Measurements from ENCODE around the gene RBM12.

The RBM12 gene

DNA sequence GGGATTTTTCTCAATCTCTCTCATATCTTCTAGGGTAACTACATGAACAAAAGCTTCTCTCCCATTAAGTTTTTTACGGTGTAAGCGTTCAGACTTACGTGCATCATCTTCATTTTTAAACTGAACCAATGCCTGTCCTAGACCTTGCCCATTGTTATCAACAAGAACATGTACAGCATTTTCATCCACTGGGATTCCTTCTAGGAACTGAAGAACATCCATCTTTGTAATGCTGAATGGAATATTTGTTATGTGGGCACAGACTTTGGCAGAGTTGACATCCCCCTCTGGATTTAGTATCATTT is 11.3 kb downstream of the RBM12 start:
- no peak for DNase-seq

DNA sequence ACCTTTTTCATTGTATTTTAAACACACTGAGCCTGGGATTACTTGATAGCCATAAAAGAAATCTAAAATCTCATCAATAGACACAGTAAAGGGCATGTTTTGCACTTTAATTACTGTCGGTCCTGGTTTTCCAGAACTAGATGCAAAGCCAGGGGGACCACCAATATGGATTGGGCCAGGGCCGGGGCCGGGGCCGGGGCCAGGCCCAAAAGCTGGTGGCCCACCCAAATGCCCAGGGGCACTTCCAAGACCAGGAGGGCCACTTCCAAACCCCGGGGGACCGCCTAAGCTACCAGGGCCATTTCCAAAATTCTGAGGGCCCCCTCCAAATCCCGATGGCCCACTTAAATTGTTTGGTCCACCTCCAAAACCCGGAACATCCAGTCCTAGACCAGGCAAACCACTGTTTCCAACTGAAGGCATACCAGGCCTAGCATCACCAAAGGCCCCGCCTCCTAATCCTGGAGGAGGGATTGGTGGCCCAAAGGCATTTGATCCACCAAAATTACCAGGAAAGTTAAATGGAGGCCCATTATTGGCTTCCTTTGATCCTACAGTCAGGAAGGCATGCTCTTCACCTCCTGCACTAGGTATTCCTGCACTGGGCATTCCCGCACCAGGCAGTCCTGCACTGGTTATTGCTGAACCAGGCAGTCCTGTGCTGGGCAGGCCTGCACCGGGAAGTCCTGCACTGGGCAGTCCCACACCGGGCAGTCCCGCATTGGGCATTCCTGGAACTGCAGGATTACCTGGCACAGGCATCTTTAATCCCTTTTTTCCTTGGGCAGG is 11.9 kb downstream of the RBM12 start:
- no peak for DNase-seq

DNA sequence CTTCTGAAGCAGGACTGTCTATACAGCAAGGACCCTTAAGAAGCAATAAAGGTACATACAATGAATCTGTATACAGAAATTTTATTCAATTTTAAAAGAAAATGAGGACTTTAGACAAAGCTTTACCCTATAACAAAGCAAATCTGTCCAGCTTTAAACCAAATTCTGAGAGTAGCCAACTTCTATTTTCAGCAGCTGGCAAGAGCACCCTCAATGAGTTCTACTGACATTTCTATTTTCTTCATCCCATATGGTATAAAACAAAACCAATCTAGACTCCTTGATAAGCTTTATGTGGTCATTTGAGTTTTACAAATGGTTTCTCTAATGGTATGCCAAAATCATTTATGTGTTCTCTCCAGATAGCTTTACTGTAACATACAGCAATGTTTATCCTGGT is 12.7 kb downstream of the RBM12 start:
- no peak for DNase-seq

DNA sequence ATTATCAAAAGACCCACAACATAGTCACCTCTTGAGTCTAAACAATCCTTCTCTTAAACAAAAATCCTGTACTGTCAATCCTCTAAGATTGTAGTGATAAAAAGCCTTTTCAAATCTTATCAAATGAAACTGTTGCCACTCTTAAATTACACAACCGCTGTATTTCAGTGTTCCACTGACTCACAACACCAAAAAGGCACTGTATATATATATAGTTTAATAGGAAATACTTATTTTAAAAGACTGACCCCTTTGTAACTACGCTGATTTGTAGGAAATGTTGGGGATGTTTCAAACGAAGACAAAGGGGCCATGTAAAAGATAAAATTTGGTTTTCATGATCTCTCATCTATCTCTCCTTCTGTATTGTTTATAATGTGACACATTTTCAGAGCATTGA is 14.1 kb downstream of the RBM12 start:
- DNase-seq: no peak

DNA sequence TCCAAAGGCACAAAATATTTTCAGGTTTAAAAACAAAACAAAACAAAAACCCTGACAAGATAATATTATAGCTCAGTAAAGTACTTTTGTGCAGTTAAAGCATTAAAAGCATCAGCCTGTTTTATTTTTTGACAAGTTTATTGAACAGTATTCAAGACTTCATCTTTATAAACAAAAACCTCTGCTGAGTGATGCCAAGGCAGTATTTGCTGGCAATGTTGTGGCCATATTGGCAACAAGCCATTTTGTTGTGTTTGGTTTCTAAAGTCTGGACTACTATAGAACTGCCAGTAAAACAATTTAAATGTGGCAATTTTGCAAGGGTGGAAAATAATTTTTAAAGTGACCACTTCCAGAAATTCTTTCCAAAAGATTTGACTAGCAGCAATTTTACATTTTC is 15.9 kb downstream of the RBM12 start:
- no peak for DNase-seq

DNA sequence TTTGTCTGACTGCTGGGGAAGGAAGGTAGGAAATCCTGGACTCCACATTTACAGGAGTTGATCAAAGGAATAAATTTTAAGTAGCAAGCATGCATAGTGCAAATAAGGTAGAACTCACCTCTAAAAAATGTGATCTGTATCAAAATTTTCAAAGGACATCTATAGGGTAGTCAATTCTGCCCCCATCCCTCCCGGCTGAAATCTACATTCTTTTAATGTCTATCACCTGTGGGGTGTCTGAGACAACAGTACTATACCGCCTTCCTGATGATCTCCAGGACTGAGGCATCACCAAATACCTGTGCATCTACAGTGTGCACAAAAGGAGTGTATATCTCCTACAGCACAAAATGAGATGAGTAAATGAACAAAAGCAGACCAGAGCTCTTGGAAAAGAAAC is 19.9 kb downstream of the RBM12 start:
- DNase-seq: no peak

DNA sequence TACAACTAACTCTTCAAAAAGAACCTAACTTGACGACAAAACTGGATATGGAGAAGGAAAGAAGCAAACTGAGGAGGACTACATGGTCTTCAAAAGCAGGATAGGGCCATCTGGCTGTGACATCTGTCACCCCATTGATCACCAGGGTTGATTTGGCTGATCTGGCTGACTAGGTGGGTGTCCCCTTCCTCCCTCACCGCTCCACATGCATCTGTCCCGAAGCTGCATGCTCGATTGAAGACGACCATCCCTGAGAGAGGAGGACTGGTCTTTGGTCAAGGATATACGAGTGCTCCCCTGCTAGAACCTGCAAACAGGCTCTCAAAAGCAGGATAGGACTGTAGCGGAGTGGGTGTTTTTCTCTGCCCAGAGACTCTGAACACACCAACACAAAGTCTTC is 21.7 kb downstream of the RBM12 start:
- DNase-seq: no peak

DNA sequence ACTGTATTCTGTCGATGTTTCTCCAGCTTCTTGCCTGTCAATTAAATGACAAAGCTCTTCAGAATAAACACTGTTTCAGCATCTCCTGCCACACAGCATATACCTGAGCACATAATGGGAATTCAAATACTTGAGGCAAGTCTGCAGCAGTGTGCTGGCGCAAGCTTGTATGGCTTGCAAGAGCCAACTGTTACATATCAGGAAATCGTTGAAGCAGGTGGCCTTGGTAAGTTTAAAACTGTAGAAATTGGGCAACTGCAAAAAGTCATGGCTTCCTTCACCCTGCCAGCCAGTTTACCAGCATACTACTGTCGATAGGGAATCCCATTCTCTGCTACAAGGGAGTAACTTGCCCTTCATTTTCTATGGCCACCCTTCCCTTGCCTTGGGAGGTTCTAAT is 23.0 kb downstream of the RBM12 start:
- no peak for DNase-seq

DNA sequence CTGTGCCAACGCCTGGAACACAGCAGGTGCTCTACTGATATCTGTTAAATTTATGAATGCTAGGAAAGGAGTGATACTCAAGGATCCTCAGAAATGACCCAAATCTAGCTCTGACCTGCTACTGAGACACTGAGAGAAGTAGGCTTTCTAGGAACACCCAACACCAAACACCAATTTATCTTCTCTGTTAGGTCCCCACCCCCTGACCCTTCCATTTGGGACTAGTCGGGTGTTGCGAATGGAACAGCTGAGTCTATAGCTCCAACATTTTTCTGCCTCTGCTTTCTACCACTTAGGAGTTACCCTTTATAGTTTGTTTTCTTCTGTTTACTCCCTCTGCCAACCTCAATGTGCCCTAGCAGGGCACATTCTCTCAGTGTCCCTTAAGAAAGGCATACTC is 24.0 kb downstream of the RBM12 start:
- DNase-seq: no peak

DNA sequence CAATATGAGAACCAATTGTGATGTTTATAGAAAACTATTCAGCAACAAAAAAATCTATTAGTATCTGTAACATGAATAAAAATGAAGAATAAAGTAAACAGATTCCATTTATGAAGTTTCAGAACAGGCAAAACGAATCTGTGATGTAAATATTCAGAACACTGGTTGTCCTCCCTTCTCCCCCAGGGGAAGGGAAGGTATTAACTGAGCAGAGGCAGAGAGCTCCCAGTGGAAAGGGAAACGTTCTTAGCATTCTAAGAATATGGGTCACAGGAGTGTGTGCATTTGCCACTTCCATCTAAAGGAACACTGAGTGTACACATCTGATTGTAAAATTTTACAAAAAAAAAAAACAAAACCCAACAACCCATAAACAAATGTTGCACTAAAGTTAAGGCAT is 25.9 kb downstream of the RBM12 start:
- DNase-seq: no peak

DNA sequence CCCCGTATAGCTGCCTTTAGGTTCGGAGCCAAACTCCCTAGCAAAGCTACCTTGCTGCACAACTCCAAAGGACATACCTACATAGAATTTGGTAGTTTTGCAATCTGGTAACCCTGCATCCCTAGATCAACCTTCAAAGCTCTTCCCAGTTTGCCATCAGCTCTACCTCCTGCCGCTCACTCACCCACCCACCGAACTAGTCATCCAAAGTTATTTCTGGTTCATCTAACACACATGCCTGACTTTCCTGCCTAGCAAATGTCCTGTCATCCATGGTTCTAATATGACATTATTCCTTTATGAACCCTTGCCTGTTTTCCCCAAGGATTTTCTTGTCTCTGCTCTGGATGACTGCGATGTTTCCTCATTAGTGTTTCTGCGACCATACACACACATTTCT is 27.4 kb downstream of the RBM12 start:
- DNase-seq: no peak

DNA sequence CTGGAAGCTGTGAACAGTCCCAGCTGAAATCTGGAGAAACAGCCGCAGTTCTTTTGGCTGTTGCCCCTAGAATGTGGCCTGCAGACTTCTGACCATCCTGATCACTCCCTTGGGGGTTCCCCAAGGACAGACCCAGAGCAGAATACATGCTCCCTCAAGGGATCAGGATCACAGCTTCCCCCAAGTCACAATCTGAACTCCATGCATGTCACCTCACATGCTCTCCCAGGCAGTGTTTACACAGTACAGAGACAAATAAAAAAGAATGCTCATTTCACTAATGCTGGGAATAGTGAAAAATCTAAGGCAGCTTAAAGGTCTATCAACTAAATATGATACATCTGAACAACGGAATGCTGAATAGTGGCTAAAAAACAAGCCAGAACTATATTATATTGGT is 28.6 kb downstream of the RBM12 start:
- DNase-seq: no peak

DNA sequence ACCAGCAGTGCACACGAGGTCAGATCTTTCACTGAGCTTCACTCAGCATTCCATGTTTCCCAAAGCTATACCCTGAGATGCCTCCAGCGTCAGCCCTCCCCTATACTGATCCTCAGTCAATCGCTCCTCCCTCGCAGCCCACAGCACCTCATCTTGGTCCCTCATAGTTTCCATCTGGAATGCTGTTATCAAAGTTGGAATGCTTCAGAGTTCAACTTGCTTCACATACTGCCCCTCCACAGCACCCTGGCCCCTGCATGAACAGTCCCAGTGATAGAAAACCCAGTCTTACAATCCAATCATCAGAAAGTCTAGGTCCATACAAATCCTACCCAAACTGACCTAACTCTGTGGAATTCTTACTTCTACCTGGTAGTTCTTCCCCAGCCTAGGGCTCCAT is 29.0 kb downstream of the RBM12 start:
- no peak for DNase-seq

DNA sequence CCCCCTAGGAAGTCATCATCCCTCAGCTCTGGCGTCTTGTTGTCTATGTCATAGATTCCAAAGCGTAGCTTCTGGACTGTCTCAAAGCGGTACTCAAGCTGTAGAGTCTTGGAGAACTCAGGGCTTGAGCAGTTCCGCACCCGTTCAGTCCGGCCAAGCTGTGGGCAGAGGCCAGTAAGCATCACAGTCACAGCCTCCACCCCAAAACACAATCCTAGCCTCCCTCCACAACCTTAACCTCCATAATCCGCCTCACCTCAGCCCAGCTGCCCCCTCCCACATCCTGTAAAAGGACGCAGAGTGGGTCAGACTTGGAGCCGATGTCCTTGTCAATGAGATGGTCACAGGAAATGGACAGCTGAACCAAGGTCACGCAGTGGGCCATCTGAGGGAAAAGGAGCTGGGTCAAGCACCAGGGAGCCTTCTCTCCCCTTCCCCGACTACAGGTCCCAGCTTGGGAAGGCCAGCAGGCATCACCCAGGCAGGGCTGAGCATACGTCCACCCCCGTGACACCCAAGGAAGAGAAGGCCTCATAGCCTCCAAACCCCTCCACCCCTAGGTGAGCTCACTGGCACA is 32.1 kb downstream of the RBM12 start:
- no peak for DNase-seq

DNA sequence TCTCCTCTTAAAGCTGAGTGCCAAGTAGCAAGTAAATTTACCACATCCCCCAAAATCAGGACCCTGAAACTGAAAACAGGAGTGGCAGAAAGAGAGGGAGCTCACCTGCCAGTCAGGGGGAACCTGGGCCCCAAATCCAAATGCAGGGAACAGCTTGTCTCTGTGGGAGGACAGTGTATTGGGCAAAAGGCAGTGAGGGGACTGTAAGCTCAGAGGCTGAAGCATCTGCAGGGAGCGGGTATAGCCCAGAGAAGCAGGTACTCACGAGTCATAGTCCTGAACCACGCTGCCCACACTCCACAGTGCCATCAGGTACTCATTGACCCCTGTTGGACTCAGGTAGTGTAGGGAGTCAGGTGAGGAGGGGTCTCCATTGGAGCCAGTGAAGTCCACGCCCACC is 34.1 kb downstream of the RBM12 start:
- DNase-seq: no peak

DNA sequence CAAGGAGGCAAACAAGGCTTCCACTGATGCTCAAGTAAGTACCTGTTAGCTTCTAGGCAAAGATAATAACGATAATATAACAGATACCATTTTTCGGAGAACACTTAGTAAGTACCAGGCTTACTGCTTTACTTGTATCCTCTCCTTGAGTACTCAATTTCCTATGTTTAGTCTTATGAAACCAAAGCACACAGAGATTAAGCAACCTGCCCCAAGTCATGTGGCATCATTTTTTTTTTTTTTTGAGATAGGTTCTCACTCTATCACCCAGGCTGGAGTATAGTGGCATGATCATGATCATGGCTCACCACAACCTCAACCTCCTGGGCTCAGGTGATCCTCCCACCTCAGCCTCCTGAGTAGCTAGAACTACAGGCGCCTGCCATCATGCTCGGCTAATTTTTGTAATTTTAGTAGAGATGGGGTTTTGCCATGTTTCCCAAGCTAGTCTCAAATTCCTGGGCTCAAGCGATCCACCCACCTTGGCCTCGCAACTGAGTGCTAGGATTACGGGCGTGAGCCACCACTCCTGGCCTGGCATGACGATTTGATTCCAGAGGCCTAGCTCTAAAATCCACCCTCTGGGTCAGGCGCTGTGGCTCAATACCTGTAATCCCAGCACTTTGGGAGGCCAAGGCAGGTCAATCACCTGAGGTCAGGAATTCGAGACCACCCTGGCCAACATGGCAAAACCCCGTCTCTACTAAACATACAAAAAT is 35.1 kb downstream of the RBM12 start:
- no peak for DNase-seq

DNA sequence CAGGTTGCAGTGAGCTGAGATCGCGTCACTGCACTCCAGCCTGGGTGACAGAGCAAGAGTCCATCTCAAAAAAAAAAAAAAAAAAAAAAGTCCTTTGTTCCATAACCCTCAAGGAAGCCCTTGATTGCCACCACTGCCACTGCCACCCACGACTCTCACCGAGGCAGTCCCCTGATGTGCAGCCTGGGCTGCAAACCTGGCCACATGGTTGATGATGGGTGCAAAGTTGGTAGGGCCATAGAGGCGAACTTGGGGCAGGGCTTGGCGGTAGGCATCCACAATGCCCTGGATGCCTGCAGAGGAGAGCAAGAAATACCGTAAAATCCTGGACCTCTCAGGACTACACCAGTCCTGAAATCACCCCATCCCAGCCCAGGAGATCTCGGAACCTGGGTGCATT is 37.6 kb downstream of the RBM12 start:
- DNase-seq: no peak

DNA sequence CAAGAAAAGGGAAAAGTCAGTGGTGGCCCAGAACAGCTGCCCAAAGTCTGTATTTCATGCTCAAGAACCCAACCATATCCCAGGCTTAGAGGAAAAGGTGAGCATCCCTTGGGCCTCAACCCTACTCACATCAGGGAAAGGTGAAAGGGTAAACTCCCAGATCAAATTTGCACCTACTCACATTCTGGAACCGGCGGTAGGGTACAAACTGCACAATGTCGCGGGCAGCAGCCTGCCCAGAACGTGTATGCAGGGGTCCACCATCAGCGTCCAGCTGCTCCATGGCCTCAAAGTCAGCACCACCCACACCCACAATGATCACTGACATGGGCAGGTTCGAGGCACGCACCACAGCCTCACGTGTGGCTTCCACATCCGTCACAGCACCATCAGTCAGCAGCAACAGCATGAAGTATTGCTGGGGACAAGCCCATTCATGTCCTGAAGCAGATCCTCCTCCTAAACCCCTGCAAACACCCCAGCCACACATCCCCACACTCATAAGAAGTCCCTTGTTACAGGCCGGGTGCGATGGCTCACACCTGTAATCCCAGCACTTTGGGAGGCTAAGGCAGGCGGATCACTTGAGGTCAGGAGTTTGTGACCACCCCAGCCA is 38.2 kb downstream of the RBM12 start:
- DNase-seq: no peak

DNA sequence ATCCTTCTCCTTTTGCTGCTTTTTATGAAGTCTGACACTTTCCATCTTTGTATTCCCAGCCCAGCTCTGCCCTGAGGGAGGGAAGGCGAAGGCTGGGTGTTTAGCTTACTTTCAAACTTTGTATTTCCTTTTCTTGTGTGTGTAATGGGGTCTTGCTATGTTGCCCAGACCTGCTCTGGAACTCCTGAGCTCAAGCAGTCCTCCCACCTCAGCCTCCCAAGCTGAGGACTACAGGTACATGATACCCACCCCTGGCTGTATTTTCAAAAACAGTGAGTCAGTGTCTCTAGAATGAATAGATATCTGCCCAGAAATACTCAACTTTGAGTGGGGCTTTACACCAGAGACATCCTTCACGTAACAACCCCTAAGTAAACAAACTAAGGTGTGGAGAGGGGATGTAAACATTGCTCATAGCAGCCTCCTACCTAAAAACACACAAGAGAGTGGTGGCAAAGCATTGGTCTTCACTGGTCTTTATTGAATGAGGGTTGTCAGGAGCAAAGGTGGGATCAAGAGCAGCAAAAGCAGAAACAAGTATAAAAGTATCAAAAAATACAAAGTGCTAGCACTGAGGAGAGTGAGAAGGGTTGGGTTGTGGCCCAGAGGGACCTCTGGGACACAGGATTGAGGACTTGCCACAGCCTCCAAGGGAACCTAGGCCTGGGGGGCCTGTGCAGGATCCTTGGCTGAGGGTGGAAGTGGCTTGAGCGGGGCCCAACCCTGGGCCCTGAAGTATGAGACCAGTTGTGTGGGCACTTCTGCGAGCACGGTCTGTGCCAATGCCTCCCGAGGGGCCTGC is 38.9 kb downstream of the RBM12 start:
- no peak for DNase-seq

DNA sequence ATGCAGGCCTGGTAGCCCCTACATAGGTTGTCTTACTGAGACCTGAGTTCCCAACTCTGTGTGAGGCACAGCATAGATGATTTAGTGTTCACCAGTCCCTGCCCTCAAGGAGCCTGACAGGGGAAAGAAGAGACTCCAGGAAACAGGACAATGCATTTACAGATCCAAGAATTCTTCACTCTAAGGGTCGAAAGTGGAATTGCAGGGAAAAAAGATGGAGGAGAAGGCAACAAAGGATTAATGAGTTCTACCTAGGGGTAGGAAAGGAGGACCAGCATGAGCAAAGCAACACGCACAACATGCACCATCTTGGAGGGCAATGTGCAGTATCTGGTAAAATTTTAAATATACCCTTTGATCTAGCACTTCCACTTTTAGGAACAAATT is 43.1 kb downstream of the RBM12 start:
- DNase-seq: no peak

DNA sequence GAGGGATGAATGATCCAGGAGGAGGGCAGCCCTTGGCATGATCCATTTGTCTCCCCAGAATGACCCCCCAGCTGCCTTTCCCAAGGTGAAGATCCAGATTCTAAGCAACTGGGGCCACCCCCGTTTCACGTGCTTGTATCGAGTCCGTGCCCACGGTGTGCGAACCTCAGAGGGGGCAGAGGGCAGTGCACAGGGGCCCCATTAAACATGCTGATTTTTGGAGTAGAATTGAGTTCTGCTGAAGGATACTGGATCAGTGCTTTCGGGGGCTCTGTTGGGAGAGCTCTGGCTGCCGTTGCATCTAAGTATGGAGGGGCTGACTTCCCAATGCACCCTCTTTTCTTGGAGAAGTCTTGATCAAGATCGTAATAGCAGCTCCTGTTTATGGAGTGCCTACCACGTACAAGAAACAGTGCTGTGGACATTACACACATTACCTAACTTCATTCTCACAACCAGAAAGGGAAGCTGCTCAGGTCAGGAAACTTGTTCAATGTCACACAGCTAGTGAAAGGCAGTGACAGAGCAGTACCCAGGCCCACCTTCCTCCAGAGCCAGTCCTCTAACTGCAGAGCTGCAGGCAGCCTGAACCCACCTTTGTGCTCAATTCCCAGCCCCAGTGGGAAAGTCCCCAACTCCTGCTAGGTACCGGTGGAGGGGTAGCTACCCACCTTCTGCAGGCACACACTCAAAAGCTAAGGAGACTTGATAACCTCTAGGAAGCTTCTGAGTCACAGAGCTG is 43.7 kb downstream of the RBM12 start:
- no peak for DNase-seq

Data from NCI-H1436 (cell line).